ENCODE measurements around the gene FUT2.

FUT2 gene

GRCh38 chr19:48724796-48725753 is 29.3 kb downstream of the FUT2 start:
- TF ChIP-seq TAF1 (IDR thresholded peaks at IDR 0.05; ENCODE audit: borderline replicate concordance, insufficient read depth, low read length) (no peak; the same call in 1 of the 2 replicates), REST (IDR thresholded peaks at IDR 0.05; ENCODE audit: insufficient read depth in 1 of 2, low read depth in 2 of 2, low read length in 2 of 2) (0 out of 4 replicates have a peak, but pooled peaks of 1 of the 2 experiments have one; percentile 42), FOXP2 (optimal IDR thresholded peaks at IDR 0.05; ENCODE audit: borderline replicate concordance, extremely low read depth, extremely low read length, insufficient read depth) (no peak), POLR2AphosphoS5 (IDR thresholded peaks at IDR 0.05; ENCODE audit: low read depth, low read length) (0 out of 2 replicates have a peak, but pooled peaks have one; percentile 60), SIN3A (IDR thresholded peaks at IDR 0.05; ENCODE audit: borderline replicate concordance, insufficient read depth, low read length) (no peak; the same call in 1 of the 2 replicates)

GRCh38 chr19:48726556-48726955 is 30.8 kb downstream of the FUT2 start:
- no peak for TF ChIP-seq FOXP2 (optimal IDR thresholded peaks at IDR 0.05; ENCODE audit: borderline replicate concordance, extremely low read depth, extremely low read length, insufficient read depth)
- no peak for TF ChIP-seq TAF1 (IDR thresholded peaks at IDR 0.05; ENCODE audit: borderline replicate concordance, insufficient read depth, low read length)
- no peak for TF ChIP-seq REST (IDR thresholded peaks at IDR 0.05; ENCODE audit: insufficient read depth in 1 of 2, low read depth in 2 of 2, low read length in 2 of 2)
- TF ChIP-seq SIN3A (IDR thresholded peaks at IDR 0.05; ENCODE audit: borderline replicate concordance, insufficient read depth, low read length), result no peak
- TF ChIP-seq POLR2AphosphoS5 (IDR thresholded peaks at IDR 0.05; ENCODE audit: low read depth, low read length), result no peak

GRCh38 chr19:48728911-48729664 is 33.3 kb downstream of the FUT2 start:
- TF ChIP-seq FOXP2 (optimal IDR thresholded peaks at IDR 0.05; ENCODE audit: borderline replicate concordance, extremely low read depth, extremely low read length, insufficient read depth), result no peak
- no peak for TF ChIP-seq REST (IDR thresholded peaks at IDR 0.05; ENCODE audit: insufficient read depth in 1 of 2, low read depth in 2 of 2, low read length in 2 of 2)
- TF ChIP-seq POLR2AphosphoS5 (IDR thresholded peaks at IDR 0.05; ENCODE audit: low read depth, low read length), result no peak
- TF ChIP-seq TAF1 (IDR thresholded peaks at IDR 0.05; ENCODE audit: borderline replicate concordance, insufficient read depth, low read length), result no peak
- no peak for TF ChIP-seq SIN3A (IDR thresholded peaks at IDR 0.05; ENCODE audit: borderline replicate concordance, insufficient read depth, low read length)

GRCh38 chr19:48731452-48731851 is 35.7 kb downstream of the FUT2 start:
- TF ChIP-seq FOXP2 (optimal IDR thresholded peaks at IDR 0.05; ENCODE audit: borderline replicate concordance, extremely low read depth, extremely low read length, insufficient read depth) (no peak), REST (IDR thresholded peaks at IDR 0.05; ENCODE audit: insufficient read depth in 1 of 2, low read depth in 2 of 2, low read length in 2 of 2) (no peak), POLR2AphosphoS5 (IDR thresholded peaks at IDR 0.05; ENCODE audit: low read depth, low read length) (no peak), TAF1 (IDR thresholded peaks at IDR 0.05; ENCODE audit: borderline replicate concordance, insufficient read depth, low read length) (no peak), SIN3A (IDR thresholded peaks at IDR 0.05; ENCODE audit: borderline replicate concordance, insufficient read depth, low read length) (no peak)
